Measurements from ENCODE around the gene TAMM41.
A peak's percentile ranks its signal among the peaks of the same experiment; 100 is the strongest.
"Not testable (repeated sequence)": the region's sequence is repeated elsewhere in the genome, so short reads cannot be mapped to it uniquely, and the experiment has no call there.

Gene TAMM41

DNA sequence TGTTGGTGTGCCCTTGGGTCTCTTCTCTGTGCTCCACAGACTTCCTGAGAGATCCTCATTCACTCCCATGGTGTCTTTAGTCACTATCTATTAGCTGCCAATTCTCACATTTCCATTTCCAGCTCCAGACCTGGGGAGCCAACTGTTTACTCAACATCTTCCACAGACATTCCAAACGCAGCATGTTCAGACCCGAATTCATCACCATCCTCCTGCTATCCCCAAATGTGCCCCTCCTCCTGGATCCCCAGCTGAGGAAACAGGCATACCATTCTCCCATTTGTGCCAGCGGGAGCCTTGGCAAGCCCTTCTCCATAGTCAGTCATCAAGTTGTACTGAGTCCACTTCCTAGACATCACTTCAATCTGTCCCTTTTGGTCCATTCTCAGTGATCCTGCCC lies 67.1 kb downstream of the TAMM41 start:
- in situ Hi-C loops (cut with MboI; ENCODE audit: low sequenced_read_pairs, unreplicated experiment): no loop called here
- DNase-seq (ENCODE audit: low spot score): no peak
- TF ChIP-seq, protein P1, sequence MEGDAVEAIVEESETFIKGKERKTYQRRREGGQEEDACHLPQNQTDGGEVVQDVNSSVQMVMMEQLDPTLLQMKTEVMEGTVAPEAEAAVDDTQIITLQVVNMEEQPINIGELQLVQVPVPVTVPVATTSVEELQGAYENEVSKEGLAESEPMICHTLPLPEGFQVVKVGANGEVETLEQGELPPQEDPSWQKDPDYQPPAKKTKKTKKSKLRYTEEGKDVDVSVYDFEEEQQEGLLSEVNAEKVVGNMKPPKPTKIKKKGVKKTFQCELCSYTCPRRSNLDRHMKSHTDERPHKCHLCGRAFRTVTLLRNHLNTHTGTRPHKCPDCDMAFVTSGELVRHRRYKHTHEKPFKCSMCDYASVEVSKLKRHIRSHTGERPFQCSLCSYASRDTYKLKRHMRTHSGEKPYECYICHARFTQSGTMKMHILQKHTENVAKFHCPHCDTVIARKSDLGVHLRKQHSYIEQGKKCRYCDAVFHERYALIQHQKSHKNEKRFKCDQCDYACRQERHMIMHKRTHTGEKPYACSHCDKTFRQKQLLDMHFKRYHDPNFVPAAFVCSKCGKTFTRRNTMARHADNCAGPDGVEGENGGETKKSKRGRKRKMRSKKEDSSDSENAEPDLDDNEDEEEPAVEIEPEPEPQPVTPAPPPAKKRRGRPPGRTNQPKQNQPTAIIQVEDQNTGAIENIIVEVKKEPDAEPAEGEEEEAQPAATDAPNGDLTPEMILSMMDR (IDR thresholded peaks at IDR 0.05; ENCODE audit: borderline replicate concordance, control extremely low read depth, extremely low read depth, insufficient read depth, missing control alignments): no peak

DNA sequence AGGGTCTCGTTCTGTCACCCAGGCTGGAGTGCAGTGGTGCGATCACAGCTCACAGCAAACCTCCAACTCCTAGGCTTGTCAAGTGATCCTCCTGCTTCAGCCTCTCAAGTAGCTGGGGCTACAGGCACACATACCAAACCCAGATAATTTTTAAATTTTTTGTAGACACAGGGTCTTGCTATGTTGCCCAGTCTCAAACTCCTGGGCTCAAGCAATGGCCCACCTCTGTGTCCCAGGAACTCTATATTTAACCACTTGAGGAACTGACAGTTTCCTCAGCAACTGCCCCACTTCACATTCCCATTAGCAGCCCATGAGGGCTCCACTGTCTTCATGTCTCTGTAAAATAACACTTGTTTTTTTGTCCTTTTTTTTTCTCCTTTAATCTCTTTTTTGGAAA lies 68.4 kb downstream of the TAMM41 start:
- in situ Hi-C loops (cut with MboI; ENCODE audit: low sequenced_read_pairs, unreplicated experiment): no loop called here
- TF ChIP-seq, protein P1 (IDR thresholded peaks at IDR 0.05; ENCODE audit: borderline replicate concordance, control extremely low read depth, extremely low read depth, insufficient read depth, missing control alignments): no peak
- DNase-seq (ENCODE audit: low spot score): no peak

DNA sequence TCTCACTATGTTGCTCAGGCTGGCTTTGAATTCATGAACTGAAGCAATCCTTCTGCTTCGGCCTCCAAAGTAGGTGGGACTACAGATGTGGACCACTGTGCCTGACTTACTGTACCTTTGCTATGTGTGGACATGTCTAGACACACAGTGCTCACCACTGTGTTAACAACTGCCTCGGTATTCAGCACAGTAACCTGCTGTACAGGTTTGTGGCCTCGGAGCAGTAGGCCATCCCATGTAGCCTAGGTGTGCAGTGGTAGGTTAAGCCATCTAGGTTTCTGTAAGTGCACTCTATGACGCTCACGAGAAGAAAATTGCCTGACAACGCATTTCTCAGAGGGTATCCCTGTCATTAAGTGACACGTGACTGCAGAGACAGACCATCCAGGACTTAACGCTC lies 70.3 kb downstream of the TAMM41 start:
- no peak for DNase-seq (ENCODE audit: low spot score)
- TF ChIP-seq, protein P1 (IDR thresholded peaks at IDR 0.05; ENCODE audit: borderline replicate concordance, control extremely low read depth, extremely low read depth, insufficient read depth, missing control alignments): no peak
- in situ Hi-C loops (cut with MboI; ENCODE audit: low sequenced_read_pairs, unreplicated experiment): no loop called here

DNA sequence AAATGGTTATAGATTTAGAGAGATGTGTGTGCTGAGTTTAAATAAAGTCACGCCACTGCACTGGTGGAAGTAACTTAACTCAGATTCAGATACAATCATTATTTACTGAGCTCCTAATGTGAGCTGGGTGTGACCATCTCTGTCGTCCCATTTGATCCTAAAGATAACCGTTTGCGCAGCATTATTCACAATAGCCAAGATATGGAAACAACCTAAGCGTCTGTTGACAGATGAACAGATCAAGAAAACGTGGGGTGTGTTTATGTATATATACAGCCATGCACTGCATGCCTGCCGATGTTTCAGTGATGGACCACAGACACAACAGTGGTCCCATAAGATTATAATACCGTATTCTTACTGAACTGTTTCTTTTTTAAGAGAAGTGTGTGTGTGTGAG lies 71.2 kb downstream of the TAMM41 start:
- DNase-seq (ENCODE audit: low spot score): no peak
- in situ Hi-C loops (cut with MboI; ENCODE audit: low sequenced_read_pairs, unreplicated experiment): no loop called here

DNA sequence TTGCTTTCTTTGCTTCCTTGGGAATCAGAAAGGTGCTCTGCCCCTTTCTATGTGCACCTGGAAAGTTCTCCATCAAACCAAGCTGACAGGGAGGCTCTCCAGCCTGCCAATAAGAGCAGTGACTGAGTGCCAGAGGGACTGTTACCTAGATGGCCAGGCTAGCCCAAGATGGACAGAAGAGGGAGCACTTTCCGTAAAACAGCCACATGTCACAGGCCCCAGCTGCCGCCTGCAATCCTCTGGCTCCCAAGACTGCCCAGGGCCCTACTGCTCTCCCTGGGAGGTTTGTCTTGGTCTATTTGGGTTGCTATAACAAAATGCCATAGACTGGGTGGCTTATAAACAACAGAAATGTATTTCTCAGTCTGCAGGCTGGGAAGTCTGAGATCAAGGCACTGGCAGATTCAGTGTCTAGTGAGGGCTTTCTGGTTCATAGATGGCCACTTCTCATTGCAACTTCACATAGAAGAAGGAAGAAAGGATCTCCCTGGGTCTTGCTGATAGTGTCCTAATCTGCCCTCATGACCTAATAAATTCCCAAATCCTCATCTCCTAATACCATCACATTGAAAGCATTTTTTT lies 72.3 kb downstream of the TAMM41 start:
- peak; percentile 38 for DNase-seq (ENCODE audit: low spot score)
- in situ Hi-C loops (cut with MboI; ENCODE audit: low sequenced_read_pairs, unreplicated experiment): no loop called here
- TF ChIP-seq, protein P1 (IDR thresholded peaks at IDR 0.05; ENCODE audit: borderline replicate concordance, control extremely low read depth, extremely low read depth, insufficient read depth, missing control alignments): no peak

More for the DNA sequence above, 71.2 kb downstream of the TAMM41 start:
- TF ChIP-seq, protein P1 (IDR thresholded peaks at IDR 0.05; ENCODE audit: borderline replicate concordance, control extremely low read depth, extremely low read depth, insufficient read depth, missing control alignments): no peak

DNA sequence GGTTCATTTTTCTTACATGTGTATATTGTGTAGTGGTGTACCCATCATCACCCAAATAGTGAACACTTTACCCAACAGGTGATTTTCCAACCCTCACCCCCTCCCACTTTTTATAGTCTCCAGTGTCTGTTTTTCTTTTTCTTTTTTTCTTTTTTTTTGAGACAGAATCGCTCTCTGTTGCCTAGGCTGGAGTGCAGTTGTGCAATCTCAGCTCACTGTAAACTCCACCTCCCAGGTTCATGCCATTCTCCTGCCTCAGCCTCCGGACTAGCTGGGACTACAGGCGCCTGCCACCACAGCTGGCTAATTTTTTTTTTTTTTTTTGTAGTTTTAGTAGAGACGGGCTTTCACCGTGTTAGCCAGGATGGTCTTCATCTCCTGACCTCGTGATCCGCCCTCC lies 74.8 kb downstream of the TAMM41 start:
- in situ Hi-C loops (cut with MboI; ENCODE audit: low sequenced_read_pairs, unreplicated experiment); DNase-seq (ENCODE audit: low spot score): not testable (repeated sequence)

DNA sequence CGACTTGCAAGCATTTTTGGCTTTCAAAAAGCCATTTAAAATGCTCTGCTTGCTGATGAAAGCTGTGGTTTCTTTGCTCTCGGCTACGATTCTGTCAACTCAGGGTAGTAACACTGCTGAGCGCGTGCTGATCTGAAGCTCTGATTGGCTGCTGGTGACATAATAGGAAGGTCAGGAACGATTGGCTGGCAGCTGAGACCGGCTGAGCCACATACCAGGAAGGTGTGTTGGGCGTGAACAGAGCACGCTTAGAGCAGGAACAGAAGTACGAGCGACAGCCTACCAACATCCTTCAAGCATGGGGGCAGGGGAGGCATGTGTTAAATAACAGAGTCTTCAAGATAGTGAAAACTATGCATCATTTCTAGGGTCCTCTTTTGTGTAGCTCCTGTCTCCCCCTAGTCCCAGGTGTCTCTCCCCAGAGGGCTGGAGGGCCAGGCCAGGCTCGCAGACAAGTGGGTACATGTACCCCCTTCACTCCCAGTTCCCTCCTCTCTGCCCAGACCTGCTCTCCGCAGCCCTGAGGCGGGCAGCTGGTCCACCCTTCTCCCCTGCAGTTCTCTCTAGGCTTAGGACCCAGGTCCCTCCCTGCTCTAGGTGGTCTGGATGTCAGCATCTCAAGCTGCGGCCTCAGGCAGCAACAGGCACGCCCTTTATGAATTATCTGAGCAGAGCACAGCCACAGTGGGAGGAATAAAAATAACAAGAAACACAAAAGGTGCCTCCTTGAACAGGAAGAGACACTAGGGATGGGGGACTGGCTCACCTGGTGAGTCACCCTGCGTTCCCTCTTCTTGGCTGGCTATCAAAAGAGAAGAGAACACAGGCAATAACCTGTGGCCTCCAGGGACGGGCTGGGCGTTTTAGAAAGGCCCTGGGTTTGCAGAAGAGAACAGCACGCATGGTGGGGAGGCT lies 76.0 kb downstream of the TAMM41 start:
- in situ Hi-C loops (cut with MboI; ENCODE audit: low sequenced_read_pairs, unreplicated experiment): no loop called here
- DNase-seq (ENCODE audit: low spot score): peak; percentile 89
- TF ChIP-seq, protein P1 (IDR thresholded peaks at IDR 0.05; ENCODE audit: borderline replicate concordance, control extremely low read depth, extremely low read depth, insufficient read depth, missing control alignments): no peak

All from GM13976 (cell line).